Measurements from ENCODE around the gene CALML5.

CALML5 gene

DNA sequence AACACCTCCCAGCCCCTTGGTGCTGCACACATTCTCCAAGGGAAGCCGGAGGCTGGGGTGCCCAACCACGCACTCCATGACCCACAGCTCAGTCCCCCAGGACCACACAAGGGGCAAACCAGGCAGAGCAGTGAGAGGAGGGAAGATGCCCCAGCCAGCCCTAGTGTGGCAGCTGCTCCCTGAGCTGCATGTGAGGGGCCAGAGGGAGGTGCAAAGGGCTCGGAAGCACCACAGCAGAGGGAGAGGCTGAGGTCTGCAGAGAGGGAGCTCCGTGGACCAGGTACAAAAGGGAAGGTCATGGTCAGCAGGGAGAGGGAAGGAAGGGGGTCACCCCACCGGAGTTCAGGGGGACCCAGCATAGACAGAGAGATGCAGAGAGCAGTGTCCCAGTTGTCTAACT lies 1.5 kb upstream of the CALML5 start:
- no peak for DNase-seq (ENCODE audit: low read depth)

DNA sequence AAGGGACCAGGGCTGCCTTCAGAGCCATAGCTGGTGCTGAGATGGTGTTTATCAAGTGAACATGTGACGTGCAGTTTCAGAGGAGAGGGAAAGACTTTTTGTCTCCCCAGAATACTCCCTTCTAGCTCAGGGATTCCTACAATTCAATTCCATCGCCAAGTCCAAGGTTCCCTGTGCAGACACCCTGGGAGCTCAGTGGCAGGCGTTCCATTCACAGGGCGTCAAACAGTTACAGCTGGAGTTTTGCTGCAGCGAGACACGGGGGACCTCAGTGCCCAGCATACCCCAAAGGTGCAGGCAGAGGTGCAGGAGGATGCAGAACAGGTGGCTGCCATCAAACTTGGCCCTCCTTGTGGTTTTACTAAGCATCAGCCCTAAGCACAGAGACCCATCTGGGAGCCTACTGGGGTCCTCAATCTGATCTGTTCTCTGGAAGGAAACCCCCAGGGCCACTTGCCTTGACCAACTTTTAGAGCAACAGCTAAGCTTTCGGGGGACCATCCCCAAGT lies 846 bp upstream of the CALML5 start:
- no peak for DNase-seq (ENCODE audit: low read depth)

DNA sequence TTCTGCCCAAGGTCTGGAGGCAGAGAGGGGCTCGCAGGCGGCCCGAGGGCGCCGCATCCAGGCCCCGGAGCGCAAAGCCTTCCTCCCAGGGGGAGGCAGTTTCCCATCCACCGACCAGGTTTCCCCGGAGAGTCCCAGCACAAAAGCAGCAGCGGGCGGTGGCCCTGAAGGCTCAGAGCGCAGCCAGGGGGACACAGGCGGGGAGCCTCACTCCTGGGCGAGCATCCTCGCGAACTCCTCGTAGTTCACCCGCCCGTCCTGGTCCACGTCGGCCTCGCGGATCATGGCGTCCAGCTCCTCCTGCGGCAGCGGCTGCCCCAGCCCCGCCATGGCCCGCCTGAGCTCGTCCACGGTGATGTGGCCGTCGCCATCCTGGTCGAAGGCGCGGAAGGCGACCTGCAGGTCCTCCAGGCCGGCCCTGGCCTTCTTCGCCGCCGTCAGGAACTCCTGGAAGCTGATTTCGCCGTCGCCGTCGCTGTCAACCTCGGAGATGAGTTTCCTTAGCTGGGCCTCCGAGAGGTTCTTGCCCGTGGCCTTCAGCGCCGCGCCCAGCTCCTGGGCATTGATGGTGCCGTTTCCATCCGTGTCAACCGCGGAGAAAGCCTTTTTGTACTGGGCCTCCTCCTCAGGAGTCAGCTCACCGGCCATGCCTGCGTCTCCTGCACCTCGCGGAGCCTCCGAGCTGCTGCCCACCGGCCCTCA lies 428 bp downstream of the CALML5 start:
- DNase-seq (ENCODE audit: low read depth) = no peak

DNA sequence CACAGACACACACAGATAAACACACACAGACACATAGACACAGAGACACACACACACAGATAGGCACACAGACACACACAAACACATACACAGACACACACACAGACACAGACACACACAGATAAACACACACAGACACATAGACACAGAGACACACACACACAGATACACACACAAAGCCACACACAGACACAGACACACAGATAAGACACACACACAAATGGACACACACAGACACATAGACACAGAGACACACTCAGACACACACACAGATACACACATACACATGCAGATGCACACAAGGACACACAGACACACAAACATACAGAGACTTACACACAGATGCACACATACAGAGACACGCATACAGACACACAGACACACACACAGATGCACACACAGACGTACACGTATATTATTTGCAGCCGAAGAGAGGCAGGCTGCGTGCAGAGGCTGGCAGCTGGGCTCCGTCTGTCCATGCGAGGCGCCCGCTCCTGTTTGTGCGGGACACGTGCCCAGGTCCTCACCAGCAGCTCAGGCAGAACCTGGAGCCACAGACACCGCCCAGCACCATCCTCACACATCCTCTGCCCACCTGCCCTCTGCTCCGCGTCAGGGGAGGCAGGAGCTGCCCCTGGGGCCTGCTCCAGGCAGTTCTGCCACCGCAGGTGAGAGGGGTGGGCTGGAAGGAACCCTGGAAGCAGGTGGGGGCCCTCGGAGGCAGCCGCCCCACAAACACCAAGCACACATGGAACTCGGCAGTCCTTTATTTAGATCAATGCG lies 1.2 kb downstream of the CALML5 start:
- DNase-seq (ENCODE audit: low read depth) = no peak

DNA sequence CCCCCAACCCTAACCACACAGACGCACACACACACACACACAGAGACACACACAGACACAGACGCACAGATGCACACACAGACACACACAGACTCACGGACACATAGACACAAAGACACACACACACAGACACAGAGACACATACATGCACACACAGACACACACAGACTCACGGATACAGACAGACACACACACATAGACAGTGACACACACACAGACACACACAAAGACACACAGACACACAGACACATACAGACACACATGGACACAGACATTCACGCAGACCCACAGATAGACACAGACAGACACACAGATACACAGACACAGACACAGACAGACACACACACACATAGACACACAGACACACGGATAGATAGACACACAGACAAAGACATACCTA lies 2.1 kb downstream of the CALML5 start:
- DNase-seq (ENCODE audit: low read depth) = no peak

DNA sequence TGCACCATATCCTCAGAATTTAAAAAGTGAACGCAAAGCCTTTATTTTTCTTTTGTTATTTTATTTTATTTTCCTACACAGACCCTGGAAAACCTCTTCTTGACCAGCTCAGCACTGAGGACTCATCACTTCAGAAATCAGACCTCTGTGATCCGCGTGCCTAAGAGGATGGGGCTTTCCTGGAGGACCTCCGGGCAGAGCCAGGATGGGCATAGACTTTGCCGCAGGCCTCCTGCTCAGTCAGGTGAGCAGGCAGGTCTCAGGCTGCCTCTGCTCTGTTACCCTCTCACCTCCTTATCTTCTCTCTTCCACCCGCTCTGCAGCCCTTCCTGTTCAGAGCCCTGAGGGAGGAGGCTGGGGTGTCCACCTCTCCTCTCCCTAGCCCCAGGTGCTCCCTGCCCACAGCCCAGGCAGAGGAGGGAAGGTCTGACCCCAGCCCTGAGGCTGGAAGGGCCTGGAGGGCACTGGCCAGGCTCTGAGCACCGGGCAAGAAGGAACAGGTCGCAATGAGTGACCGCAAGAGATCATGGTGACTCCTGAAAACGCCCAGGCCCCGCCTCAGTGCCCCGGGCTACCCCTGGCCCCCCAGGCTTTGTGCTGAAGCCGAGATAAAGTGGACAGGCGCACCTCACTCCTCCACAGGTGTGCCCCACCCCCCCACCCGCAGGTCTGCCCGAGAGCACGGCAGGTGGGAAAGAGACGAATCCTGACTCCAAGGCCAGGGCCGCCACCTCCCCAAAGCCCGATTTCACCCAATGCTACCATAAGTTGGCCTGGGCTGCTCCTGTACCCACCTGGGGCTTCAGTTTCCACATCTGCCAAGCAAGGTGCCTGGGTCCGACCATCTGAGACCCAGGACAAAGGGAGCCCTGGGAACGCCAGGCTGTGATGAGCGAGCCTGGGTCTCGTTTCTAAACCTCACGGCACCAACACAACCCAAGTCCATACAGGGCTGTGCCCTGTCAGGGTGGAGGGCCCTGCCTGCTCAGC lies 2.8 kb downstream of the CALML5 start:
- DNase-seq (ENCODE audit: low read depth) = no peak

DNA sequence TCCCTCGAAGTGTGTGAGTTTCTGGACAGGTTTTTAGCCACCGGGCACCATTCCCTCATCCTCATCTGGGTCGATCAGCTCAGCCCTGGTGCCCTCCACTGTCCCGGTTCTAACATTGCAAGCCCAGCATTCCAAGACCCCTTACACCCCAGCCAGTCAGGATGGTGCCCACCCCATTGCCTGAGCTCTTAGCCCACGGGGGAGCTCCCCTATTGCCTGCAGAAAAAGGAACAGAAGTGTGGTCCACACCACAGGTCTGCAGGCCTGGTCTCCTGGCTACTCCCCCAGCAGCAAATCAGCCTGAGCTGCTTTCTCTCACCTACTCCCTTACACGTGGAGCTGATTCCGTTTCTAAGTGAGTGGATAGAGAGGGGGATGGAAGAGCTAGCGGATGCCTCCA lies 4.8 kb downstream of the CALML5 start:
- no peak for DNase-seq (ENCODE audit: low read depth)

DNA sequence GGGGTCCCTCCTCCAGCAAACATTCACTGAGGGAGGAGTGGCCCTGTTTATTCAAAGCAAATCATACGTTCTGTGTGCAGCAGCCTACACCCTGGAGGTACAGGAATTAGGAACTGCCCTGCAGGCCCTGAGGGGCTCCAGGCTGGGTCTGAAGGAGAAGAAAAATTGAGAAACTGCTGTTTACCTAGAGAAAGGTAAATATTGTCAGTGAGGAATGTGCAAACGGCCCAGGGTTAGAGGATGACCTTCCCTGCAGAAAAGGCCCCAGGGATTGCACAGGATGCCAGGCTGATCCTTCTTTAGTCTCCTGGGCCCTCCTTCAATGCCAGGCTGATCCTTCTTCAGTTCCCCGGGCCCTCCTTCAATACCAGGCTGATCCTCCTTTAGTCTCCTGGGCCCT lies 5.7 kb downstream of the CALML5 start:
- no peak for DNase-seq (ENCODE audit: low read depth)

DNA sequence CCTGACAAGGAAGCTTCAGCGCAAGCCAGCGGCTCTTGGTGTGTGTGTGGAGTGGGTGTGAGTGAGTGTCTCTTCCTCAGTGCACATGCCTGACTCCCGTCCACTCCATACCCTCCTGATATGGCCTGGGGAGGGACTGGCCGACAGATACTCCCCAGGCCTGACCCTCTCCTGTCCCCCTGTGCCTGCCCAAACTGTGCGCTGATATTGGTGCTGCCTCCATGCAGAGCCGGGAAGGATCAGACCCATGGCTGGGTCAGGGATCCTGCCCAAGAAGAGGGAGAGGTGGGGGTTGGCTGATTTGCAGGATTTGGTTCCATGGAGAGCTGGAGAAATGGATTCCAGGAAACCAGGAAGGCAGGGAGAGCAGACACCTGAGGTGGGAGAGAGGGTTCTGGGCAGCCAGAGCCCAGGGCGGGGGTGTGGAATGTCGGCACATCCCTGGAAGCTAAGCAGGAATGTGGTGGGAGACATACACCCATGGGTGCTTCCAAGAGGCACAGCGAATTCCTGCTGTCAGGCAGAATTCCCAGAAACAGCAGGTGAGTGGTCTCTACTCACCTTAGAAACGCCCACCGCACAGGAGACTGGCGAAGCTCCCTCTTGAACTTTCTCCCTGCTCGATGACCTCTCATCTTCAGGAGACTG lies 6.3 kb downstream of the CALML5 start:
- DNase-seq (ENCODE audit: low read depth) = no peak

DNA sequence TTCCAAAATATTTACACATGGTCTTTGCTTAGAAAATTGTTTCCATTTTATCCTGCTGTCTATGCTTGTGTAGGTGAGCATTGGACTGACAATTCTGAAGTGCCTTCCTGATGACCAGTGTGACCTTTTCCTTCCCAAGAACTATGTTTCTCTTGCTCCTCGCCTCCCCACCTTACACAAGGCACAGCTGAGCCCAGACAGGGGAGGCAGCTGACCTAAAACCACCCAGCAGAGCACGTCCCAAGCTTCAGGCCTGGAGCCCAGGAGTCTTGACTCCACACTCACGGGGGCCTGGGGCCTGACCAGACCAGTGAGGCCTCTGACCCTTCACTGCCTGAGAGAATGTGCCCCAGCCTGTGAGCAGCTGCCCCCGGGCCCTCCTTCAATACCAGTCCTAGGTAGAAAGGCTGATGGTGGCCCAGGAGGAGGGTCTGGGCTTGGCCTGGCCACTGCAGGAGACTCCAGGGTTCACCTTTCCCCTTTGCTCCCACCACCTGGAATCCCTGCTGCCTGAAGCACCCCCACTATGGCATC lies 7.0 kb downstream of the CALML5 start:
- no peak for DNase-seq (ENCODE audit: low read depth)

DNA sequence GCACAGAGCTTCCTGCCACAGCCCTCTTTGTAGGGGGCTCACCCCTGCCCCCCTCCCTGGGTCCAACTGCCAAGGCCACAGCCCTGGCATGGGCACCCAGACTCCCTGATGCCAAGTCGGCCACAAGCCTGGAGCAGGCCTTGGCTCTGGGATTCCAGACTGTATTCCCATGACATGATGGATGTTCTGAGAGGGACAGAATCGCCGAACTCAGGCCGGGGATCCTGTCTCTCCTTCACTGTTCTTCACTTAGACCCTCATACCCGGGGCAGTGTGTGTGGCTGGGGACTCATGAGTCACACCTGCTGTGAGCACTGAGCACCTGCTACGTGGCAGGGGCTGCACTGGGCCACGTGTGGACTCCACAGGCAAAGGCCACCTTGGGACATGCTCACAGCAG lies 7.9 kb downstream of the CALML5 start:
- no peak for DNase-seq (ENCODE audit: low read depth)

DNA sequence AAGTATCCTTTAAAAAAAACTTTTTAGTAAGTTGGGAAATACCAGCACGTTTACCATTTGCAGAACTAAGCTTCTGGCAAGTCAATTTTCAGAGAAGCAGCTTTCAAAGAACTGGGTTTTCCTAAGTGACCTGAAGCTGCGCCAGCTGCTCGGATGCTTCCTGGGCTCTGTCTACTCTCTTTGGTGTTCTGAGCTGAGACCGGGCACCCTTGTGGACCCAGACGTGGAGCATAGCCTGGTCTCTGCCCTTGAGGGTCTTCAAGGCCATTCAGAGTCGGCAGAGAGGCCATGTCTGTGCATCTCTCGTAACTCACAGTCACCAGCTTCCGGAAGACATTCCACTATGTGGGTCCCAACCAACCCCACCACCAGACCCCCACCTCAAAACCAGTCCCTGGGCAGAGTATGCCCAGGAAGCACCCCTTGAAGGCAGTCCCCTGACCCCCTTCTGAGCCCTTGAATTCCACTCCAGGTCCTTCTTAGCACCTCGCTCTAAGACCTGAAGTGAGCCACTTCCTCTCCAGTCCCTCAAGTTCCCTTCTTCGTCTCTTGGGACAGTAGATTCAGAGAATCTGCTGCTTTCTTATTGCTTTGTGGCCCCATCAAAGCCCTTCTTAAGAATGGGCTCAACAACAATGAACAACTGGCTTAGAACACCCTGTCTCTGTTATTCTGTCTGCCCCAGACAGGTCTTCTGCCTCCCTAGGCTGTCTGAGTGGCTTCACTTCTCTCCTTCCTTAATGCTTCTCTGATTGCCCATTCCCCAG lies 8.5 kb downstream of the CALML5 start:
- no peak for DNase-seq (ENCODE audit: low read depth)

DNA sequence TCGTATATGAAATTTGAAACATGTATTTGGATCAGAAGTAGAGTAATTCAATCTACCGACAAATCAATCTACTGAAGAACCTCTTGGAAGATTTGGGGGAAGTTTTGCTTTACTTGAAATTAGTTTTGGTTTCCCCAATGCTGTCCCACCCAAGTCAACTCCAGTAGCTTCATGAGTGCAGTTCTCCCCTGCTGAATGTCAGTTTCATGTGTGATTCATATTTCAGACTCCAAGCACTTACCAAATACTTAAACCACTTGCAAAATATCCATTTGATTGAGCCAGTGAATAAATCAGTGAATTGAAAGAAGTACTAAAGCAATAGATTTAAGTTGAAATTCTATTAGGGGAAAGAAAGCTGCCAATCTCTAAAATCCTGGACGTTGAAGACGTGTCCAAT lies 9.3 kb downstream of the CALML5 start:
- no peak for DNase-seq (ENCODE audit: low read depth)

DNA sequence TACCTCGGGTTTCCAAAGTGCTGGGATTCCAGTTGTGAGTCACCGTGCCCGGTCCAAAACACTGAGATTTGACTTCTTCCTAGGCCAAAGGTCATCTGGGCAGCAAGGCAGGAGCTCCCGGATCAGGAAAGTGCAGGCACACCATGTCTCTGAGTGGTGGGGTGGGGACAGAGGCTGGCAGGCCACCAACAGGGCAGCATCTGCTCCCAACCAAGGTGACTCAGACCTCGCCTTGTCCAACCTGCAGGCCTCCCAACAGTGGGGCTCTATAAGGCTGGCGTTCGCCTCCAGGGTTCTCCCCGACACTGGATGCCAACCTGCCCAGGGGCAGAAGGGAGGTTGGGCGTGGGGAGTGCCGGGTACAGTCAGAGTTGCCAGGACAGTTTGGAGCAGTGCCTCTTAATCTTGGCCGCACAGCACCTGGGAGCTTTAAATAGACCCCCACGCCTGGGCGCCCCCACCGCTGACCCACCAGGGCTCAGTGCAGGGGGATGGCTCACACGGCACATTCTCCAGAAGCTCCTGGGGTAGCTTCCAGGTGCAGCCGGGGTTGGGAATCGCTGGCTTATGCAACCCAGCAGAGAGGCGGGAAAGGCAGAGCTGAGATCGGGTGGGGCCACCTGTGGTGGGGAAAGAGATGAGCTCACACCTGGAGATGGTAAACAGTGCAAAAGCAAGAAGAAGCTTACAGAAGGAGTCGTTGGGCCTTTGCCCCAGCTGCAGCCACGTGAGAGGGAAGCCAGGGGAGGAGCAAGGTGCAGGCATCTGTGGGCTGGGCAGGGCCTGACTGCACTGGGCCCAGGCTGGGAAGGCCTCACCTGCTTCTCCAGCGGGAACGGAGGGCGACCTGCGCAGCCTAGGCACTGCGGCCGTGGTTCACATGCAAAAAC lies 10.9 kb downstream of the CALML5 start:
- no peak for DNase-seq (ENCODE audit: low read depth)

DNA sequence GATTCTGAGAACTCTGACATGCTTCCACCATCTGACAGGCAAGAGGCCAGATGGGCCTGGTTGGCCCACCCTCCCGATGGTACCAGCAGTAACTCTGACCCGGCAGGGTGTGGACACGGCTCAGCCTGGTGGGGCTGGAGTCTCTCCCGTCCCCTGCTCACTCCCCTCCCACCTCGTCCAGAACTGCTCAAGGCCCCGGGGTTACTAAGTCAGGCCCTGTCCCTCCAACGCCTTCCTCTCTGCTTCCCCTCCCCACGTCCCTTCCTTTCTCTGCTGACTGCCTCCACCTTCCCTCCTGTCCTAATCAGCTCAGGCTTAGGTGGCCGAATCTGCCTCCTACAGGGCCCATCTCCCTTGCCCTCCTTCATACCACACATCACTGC lies 12.5 kb downstream of the CALML5 start:
- DNase-seq (ENCODE audit: low read depth) = no peak

DNA sequence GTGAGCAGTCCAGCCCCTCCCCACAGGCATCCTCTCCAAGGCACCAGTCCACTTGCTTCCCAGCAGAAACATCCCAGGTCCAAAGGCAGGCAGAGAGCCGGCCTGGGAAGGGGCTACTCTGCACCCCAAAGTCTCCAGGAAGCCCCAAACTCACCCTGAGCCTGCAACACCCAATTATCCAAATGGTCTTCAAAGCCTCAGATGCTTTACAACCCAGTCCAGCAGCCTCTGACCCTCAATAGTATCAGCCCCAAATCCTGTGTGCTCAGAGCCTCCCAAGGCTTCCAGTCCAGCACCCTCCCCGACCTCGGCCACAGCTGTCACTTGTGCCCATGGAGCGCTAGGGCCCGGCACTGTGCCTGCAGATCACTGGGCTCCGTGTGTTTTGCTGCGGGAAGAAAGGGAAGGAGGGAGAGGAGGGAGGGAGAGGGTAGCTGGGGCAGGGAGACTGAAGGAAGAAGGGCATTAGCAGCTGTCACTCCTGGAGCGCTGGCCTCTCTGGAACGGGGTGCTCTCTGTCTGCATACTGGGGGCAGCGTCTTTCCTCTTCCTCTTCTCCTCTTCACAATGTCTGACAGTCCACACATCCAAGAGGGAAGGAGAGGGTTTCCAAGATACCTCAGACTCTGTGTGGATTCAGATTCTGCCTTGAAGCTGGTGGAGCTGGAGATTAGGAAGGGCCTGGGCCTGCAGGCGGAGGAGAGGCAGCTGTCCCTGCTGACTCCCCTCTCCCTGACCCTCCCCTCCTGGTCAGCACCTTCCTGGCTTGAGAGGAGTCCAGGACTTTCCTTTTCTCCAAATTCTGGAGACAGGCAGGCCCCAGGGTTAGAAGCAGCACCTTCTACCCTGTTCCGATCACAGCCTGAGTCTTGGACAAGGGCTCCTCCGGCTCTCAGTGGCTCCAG lies 13.2 kb downstream of the CALML5 start:
- DNase-seq (ENCODE audit: low read depth) = no peak

DNA sequence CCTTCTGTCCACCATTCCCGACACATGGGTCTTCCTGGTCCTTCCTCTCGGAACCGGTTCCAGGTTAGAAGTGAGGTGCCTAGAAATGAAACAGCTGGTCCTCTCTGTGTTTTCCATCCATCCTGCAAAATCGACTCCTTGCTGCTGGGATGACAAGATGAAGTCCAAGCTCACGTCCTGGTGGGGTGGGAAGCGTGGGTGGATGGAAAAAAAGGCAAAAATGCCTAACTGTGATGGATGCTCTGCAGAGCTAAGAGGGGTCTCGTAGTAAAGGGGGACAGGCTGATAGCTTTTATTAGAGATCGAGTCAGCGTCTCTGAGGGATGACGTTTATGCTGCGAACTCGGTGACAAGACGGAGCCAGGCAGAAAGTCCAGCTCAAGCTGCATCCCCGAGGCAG lies 14.1 kb downstream of the CALML5 start:
- DNase-seq (ENCODE audit: low read depth) = no peak

DNA sequence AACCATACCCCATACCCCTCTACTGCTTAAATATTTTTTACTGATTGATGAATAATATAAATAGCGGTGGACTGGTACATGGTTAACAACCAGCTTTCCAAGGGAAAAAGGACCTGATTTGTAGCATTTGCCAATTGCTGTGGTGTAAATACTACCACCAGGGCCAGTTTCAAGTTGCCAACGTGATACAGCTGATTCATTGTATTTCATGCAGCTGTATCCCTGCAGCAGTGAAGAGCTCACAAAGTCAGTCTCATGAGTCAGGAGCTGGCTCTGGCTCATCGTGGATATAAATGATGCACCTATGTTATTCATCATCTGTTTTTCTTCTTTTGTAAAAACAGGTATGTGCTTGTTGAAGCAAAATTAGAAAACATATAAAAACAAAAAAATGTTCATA lies 15.2 kb downstream of the CALML5 start:
- no peak for DNase-seq (ENCODE audit: low read depth)

DNA sequence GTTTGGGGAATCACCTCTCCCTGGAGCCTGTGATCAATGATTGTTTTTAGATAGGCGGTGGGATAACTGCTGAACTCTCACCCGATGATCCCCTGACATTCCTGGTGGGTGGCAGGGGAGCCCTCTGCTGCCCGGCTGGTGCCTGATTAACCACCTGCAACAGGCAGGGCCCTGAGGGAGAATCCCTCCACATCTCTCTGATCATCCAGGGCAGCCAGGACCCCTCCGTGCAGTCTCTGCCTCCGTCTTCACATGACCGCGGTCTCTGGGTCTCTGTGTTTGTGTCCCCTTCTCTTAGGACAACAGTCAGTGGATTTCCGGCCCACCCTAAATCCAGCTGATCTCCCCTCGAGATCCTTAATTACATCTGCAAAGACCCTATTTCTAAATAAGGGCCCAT lies 17.4 kb downstream of the CALML5 start:
- DNase-seq (ENCODE audit: low read depth) = no peak

Measured in stimulated activated CD8-positive, alpha-beta memory T cell treated with anti-CD3 and anti-CD28 coated beads, Interleukin-12 subunit alpha, Interleukin-12 subunit beta, amount 100 ng/mL, for 1 hour (primary cell).